IPS-NIHi7 (cell line): Measurements from ENCODE around the gene IBA57.
"Not testable (repeated sequence)": the region's sequence is repeated elsewhere in the genome, so short reads cannot be mapped to it uniquely, and the experiment has no call there.

Source experiments
- DNase-seq: peaks from one replicate; pipeline ENCODE4 v3.0.0; 2012; ENCODE audit warnings: mixed read lengths; ENCODE audit errors: extremely low spot score

IBA57 gene

DNA sequence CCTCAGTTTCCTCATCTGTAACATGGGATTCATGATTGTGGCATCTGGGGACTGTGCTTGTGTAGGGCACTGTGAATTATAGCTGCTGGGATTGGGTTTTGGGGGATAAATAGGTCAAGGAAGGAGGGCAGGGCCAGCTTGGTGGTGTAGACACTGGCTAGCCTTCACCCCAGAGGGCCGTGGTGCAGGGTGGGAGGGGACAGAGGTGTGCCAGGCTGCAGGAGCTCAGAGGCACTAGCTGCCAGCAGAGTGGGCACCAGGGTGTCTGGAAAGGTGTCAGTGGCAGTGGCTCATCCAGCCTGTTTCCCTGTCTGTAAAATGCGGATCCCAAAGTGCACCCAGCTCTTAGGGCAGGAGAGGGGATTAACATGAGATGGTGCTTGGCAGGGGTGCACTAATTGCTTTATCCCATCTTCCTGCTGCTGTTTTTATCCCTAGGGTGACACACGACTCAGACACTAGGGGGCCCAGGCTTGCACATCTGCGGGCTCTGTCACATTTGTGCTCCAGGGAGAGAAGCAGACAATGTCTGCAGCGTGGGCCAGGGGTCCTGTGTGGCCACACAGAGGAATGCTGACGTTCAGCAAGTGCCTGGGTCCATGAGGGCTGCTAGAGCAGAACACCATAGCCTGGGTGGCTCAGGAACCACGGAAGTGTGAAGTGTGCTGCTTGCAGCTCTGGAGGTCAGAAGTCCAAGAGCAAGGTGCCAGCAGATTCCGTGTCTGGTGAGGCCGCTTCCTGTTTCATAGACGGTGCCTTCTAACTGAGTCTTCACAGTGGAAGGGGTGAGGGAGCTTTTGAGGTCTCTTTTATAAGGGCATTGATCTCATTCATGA is 61.6 kb downstream of the IBA57 start:
- DNase-seq, result no peak

DNA sequence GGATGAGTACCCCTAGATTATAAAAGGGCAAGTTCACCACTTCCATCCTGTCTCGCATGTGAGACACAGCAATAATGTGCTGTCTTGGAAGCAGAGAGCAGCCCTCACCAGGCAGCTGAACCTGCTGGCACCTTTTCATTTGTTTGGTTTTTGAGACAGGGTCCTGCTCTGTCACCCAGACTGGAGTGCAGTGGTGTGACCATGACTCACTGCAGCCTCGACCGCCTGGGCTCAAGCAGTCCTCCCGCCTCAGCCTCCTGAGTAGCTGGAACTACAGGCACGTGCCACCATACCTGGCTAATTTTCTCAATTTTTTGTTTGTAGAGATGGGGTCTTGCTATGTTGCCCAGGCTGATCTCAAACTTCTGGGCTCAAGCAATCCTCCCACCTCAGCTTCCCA is 62.5 kb downstream of the IBA57 start:
- DNase-seq, result not testable (repeated sequence)

DNA sequence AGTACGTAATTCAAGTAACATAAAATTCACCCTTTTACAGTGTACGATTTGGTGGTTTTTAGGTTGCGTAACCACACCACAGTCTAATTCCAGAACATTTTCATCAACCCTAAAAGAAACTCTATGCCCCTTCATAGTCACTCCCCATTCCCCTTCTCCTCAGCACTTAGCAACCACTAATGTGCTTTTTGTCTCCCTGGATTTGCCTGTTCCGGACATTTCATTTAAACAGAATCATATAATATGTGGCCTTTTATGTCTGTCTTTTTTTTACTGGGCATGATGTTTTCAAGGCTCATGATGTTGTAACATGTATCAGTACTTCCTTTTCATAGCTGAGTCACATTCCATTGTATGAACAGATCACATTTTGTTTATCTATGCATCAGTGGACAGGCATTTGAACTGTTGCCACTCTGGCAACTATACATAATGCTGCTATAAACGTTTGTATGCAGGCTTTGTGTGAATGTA is 63.0 kb downstream of the IBA57 start:
- DNase-seq, result no peak

DNA sequence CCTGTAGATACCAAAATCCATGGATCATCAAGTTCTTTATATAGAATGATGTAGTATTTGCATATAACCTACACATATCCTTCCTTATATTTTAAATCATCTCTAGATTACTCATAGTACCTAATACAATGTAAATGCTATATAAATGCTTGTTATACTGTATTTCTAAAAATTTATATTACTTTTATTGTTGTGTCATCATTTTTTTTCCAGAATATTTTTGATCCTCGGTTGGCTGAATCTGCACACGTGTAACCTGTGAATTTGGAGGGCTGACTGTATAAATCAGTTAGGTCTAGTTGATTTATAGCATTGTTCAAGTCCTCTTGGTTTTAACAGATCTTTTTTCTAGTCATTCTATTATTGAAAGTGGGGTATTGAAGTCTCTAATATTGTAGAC is 65.6 kb downstream of the IBA57 start:
- no peak for DNase-seq
